HepG2 (cell line): ENCODE measurements around the gene FBXL4. TPM values are rescaled to one million over a fixed set of nuclear protein-coding genes. Genes with fewer than 3 reads are reported as not detected.
A peak's percentile ranks its signal among the peaks of the same experiment; 100 is the strongest.

Source experiments
- ATAC-seq: fragments of 200-7000 bp; cut with Tn5 transposase; 3 replicates; pipeline ENCODE4 v1.9.1; 2020; ENCODE audit warnings: mild to moderate bottlenecking, moderate library complexity
- BruUV-seq: library from RNA; stranded (reverse); fragments of 400-500 nt; replicated peaks from 2 replicates; lab custom pipeline; 2021; lab: Mats Ljungman, UMichigan
- CTCF ChIA-PET: fragments of 300-600 bp; formaldehyde crosslinking; extraction: SDS; loops from one replicate; lab custom pipeline; 2021; ENCODE audit warnings: low total read pairs, inconsistent platforms, low intra/inter-chr PET ratio; lab: Yijun Ruan, JAX
- POLR2A ChIA-PET: fragments of 350-600 bp; sonication (Branson Sonifier 250); formaldehyde crosslinking; loops from one replicate; lab custom pipeline; 2020; ENCODE audit warnings: antibody characterized with exemption, inconsistent platforms; lab: Yijun Ruan, JAX
- DNase-seq: peaks from one replicate; pipeline ENCODE4 v3.0.0-alpha.2; 2015; ENCODE audit warnings: low spot score
- FAIRE-seq: peaks from 3 replicates; lab custom pipeline; 2011; peaks lifted over from hg19 to GRCh38; lab: Jason Lieb, UNC
- H2AFZ ChIP-seq: one replicate; pipeline ENCODE4 v1.6.1; 2011; ENCODE audit warnings: low read length, inconsistent platforms
- H3K27ac ChIP-seq: fragments of 300-600 bp; 3 replicates; pipeline ENCODE4 v1.8.0; 2011; ENCODE audit warnings: mixed run types, mild to moderate bottlenecking, mixed read lengths, low read length, inconsistent platforms; ENCODE audit not compliant: insufficient read depth; ENCODE audit errors: extremely low read length
- H3K27me3 ChIP-seq, 2 experiments: fragments of 200-600 bp in 1 of 2; 2 replicates in 1 of 2; 3 replicates in 1 of 2; pipeline versions ENCODE4 v1.6.0 to v1.8.0; 2011; ENCODE audit warnings: low read length in 2 of 2, mild to moderate bottlenecking in 2 of 2, moderate library complexity in 2 of 2, inconsistent platforms in 1 of 2; ENCODE audit not compliant: insufficient read depth in 2 of 2, control insufficient read depth in 1 of 2
- H3K36me3 ChIP-seq, 2 experiments: fragments of 200-600 bp in 1 of 2; replicated peaks in 1 of 2; 2 replicates in 1 of 2; 3 replicates in 1 of 2; pipeline versions ENCODE4 v1.5.1 to v1.8.0; 2011; ENCODE audit warnings: low read length in 2 of 2, inconsistent platforms in 1 of 2; ENCODE audit not compliant: insufficient read depth in 2 of 2, control insufficient read depth in 1 of 2
- H3K4me1 ChIP-seq: 2 replicates; pipeline ENCODE4 v1.5.1; 2012; ENCODE audit warnings: low read length, inconsistent platforms; ENCODE audit not compliant: insufficient read depth
- H3K4me2 ChIP-seq: 2 replicates; pipeline ENCODE4 v1.6.0; 2011; ENCODE audit warnings: low read depth, low read length, inconsistent platforms
- H3K4me3 ChIP-seq, 3 experiments: fragments of 200-600 bp in 1 of 3; sonication (generic), shearing (Covaris generic) in 1 of 3; replicated peaks in 1 of 3; 2 replicates each; pipeline ENCODE4 v1.5.1; 2011 to 2016; ENCODE audit warnings: low read length in 3 of 3, inconsistent platforms in 2 of 3, low read depth in 2 of 3, mild to moderate bottlenecking in 2 of 3, control low read depth in 1 of 3, mixed read lengths in 1 of 3; ENCODE audit not compliant: insufficient read depth in 1 of 3
- H3K79me2 ChIP-seq: one replicate; pipeline ENCODE4 v1.6.1; 2011; ENCODE audit warnings: low read length, inconsistent platforms; ENCODE audit not compliant: insufficient read depth
- H3K9ac ChIP-seq: 2 replicates; pipeline ENCODE4 v1.6.0; 2011; ENCODE audit warnings: mild to moderate bottlenecking, low read depth, low read length, inconsistent platforms; ENCODE audit not compliant: insufficient read depth
- H3K9me3 ChIP-seq: 2 replicates; pipeline ENCODE4 v1.5.1; 2012; ENCODE audit warnings: mild to moderate bottlenecking, low read length
- H4K20me1 ChIP-seq: 2 replicates; pipeline ENCODE4 v1.6.0; 2011; ENCODE audit warnings: inconsistent platforms, mild to moderate bottlenecking, low read length, moderate library complexity; ENCODE audit not compliant: insufficient read depth
- HCFC1 ChIP-seq: fragments of 150-350 bp; IDR thresholded peaks from 2 replicates; pipeline ENCODE4 v1.6.1; 2014; ENCODE audit warnings: low read depth, low read length
- IRF9 ChIP-seq: sonication (generic); formaldehyde crosslinking; IDR thresholded peaks from 2 replicates; pipeline ENCODE4 v1.8.0; 2022; ENCODE audit warnings: missing genetic modification reagents, mild to moderate bottlenecking, borderline replicate concordance
- KAT8 ChIP-seq: IDR thresholded peaks from 2 replicates; pipeline ENCODE4 v1.6.1; 2016; ENCODE audit warnings: missing genetic modification reagents, missing compliant biosample characterization
- KLF12 ChIP-seq: sonication (generic); formaldehyde crosslinking; IDR thresholded peaks from 2 replicates; pipeline ENCODE4 v1.4.0; 2020; ENCODE audit warnings: missing genetic modification reagents, borderline replicate concordance
- MAFF ChIP-seq: IDR thresholded peaks from 2 replicates; pipeline ENCODE4 v1.6.1; 2011; ENCODE audit warnings: low read depth, low read length, improper control_type of control experiment
- MAFK ChIP-seq, 2 experiments: IDR thresholded peaks in 1 of 2; conservative IDR thresholded peaks in 1 of 2; 2 replicates each; pipeline ENCODE4 v1.6.1; 2011; ENCODE audit warnings: improper control_type of control experiment in 2 of 2, low read length in 2 of 2
- NFKBIZ ChIP-seq: IDR thresholded peaks from 2 replicates; pipeline ENCODE4 v1.6.1; 2018; ENCODE audit warnings: missing genetic modification reagents, missing compliant biosample characterization
- U2AF2 ChIP-seq: fragments of 200-400 bp; formaldehyde crosslinking; IDR thresholded peaks from 2 replicates; pipeline ENCODE4 v1.6.1; 2017; ENCODE audit warnings: low read depth, mild to moderate bottlenecking, low read length
- ZBTB14 ChIP-seq: sonication (generic); formaldehyde crosslinking; IDR thresholded peaks from 2 replicates; pipeline ENCODE4 v1.4.0; 2020; ENCODE audit warnings: missing genetic modification reagents
- ZNF44 ChIP-seq: sonication (generic); formaldehyde crosslinking; IDR thresholded peaks from 2 replicates; pipeline ENCODE4 v1.5.1; 2020; ENCODE audit warnings: mild to moderate bottlenecking, missing genetic modification reagents
- ZNF7 ChIP-seq: IDR thresholded peaks from 2 replicates; pipeline ENCODE4 v1.6.1; 2016; ENCODE audit warnings: missing biosample characterization, missing genetic modification reagents
- ZNF83 ChIP-seq: sonication (generic); formaldehyde crosslinking; IDR thresholded peaks from 2 replicates; pipeline ENCODE4 v1.4.0; 2020; ENCODE audit warnings: missing genetic modification reagents, mild to moderate bottlenecking, borderline replicate concordance
- in situ Hi-C: cut with HindIII; loops from 2 replicates; pipeline ENCODE4 v1.10.0; 2017; ENCODE audit warnings: low pct_unique_long_range_greater_than_20kb; ENCODE audit not compliant: extremely low pct_ligation_motif_present
- intact Hi-C: fragments of 100-400 bp; cut with micrococcal nuclease; formaldehyde crosslinking; loops from one replicate; pipeline ENCODE4 v1.10.0; 2022; ENCODE audit not compliant: unreplicated experiment
- polyA plus RNA-seq, 8 experiments: library from polyadenylated mRNA; depleted of rRNA in 3 of 8; stranded (reverse) in 7 of 8; unstranded in 1 of 8; fragments of >200 nt; fragmentation: Illumina TruSeq in 4 of 8; extraction: Trizol in 4 of 8; gene quantifications; 2 replicates each; pipeline versions ENCODE4 v1.2.1 to v1.2.3, GENCODE V29; 2011 to 2016; ENCODE audit warnings: low read depth in 4 of 8, missing spikeins in 1 of 8, mixed read lengths in 1 of 8; ENCODE audit not compliant: insufficient read depth in 1 of 8
- total RNA-seq, 5 experiments: library from RNA; depleted of rRNA; stranded (reverse); fragments of >200 nt; fragmentation: Illumina TruSeq; extraction: Trizol; gene quantifications; 2 replicates each; pipeline ENCODE4 v1.2.3, GENCODE V29; 2016; ENCODE audit warnings: low read depth in 1 of 5
- TF ChIP-seq, protein P1 (sequence below): sonication (generic); formaldehyde crosslinking; IDR thresholded peaks from 2 replicates; pipeline ENCODE4 v1.8.1; 2023; ENCODE audit warnings: mild to moderate bottlenecking, missing genetic modification reagents

Gene FBXL4
- total and polyA plus RNA-seq, 2 of the 13 experiments (the other 11 are each of a cell fraction or from before 2014, with no cell fraction given) = 13.2 to 17.6 TPM

DNA sequence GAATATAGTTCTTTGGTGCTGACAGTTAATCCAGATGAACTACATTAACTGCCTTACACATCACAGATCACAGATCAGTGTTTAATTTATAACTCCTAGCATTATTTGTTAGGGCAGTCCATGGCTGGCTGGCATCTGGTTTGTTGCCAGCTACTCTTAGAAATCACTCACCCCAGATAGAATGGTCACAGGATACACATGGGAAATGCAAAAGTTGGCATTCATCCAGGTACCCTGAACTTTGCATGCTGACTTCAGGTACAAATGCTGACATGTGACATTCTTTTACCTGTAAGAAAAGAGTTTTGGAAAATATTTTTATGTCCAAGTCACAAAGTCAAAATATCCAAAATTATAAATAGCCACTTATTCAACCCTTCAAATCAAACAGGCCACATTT lies 20.2 kb downstream of the FBXL4 start:
- DNase-seq = peak; percentile 31
- intact Hi-C loops = loop anchor here (1.0 kb wide), 1 partner anchor 17 kb away; no protein-coding TSS in a partner anchor

More for the DNA sequence above, 20.2 kb downstream of the FBXL4 start:
- H2AFZ ChIP-seq = no peak overlapping the region
- no peaks in the 10 kb centered on the region for H3K4me1 ChIP-seq
- H3K36me3 ChIP-seq = peaks cover 0 to 14% of the 10 kb centered on the region in 2 experiments; a peak in 3 of 5 replicates
- no peak overlapping the region for H3K4me2 ChIP-seq
- H3K27ac ChIP-seq = no peak overlapping the region
- FAIRE-seq (no peak), ATAC-seq (no peak)
- in situ Hi-C loops = no loop called here
- no peaks in the 10 kb centered on the region for H3K9me3 ChIP-seq
- H3K4me3 ChIP-seq = no peak overlapping the region
- POLR2A ChIA-PET = no interaction called here
- H3K9ac ChIP-seq = no peak overlapping the region
- 0 out of 2 replicates have a peak, but pooled peaks cover 3% of the 10 kb centered on the region for H4K20me1 ChIP-seq
- H3K79me2 ChIP-seq = no peaks in the 10 kb centered on the region
- CTCF ChIA-PET = no interaction called here
- no peaks in the 10 kb centered on the region for H3K27me3 ChIP-seq
- no TSS peak for BruUV-seq
- TF ChIP-seq HCFC1 (no peak), NFKBIZ (no peak), ZNF44 (CRISPR knock-in tag) (no peak), ZNF83 (CRISPR knock-in tag) (no peak), MAFK (conservative IDR thresholded peaks at IDR 0.05 in 1 of 2, IDR thresholded peaks at IDR 0.05 in 1 of 2; ENCODE audit: low read length in 2 of 2) (peak; percentile 48 to 68; a peak in 3 of 4 replicates), KLF12 (CRISPR knock-in tag) (no peak), IRF9 (CRISPR knock-in tag) (no peak), ZBTB14 (CRISPR knock-in tag) (no peak), MAFF (peak; percentile 43), KAT8 (CRISPR knock-in tag) (no peak), U2AF2 (no peak), ZNF7 (peak; percentile 50; the same call in 1 of the 2 replicates)
- TF ChIP-seq, protein P1, sequence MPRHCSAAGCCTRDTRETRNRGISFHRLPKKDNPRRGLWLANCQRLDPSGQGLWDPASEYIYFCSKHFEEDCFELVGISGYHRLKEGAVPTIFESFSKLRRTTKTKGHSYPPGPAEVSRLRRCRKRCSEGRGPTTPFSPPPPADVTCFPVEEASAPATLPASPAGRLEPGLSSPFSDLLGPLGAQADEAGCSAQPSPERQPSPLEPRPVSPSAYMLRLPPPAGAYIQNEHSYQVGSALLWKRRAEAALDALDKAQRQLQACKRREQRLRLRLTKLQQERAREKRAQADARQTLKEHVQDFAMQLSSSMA (CRISPR knock-in tag) = no peak
